ENCODE data around the gene GRK5.

Gene GRK5

GRCh38 chr10:119428789-119429188 lies 221.4 kb downstream of the GRK5 start:
- Histone ChIP-seq H3K9me3 (ENCODE audit: control insufficient read depth, insufficient read depth, low read length) (peaks cover 4% of the 10 kb centered on the region; the same call in 1 of the 2 replicates), H3K27ac (ENCODE audit: low read depth, low read length) (no peak overlapping the region), H3K4me2 (ENCODE audit: low read length) (no peak overlapping the region)

GRCh38 chr10:119429771-119430170 lies 222.4 kb downstream of the GRK5 start:
- Histone ChIP-seq H3K9me2 (replicated peaks; ENCODE audit: control insufficient read depth, low read length) (no peaks in the 10 kb centered on the region), H4K20me1 (ENCODE audit: control insufficient read depth, insufficient read depth, low read depth, low read length) (no peaks in the 10 kb centered on the region), H3K79me2 (ENCODE audit: control insufficient read depth, low read length) (no peaks in the 10 kb centered on the region), H3K36me3 (ENCODE audit: control insufficient read depth, low read length) (no peaks in the 10 kb centered on the region), H3K4me1 (ENCODE audit: control insufficient read depth, low read length) (peaks cover 14% of the 10 kb centered on the region), H3K27me3 (ENCODE audit: control insufficient read depth, low read length) (no peaks in the 10 kb centered on the region), H3K4me3 (ENCODE audit: low read length) (no peak overlapping the region), H3K27ac (ENCODE audit: low read depth, low read length) (no peak overlapping the region), H3K9me3 (ENCODE audit: control insufficient read depth, insufficient read depth, low read length) (peaks cover 10% of the 10 kb centered on the region; the same call in 1 of the 2 replicates), H3F3A (ENCODE audit: control insufficient read depth, insufficient read depth) (no peaks in the 10 kb centered on the region), H3K4me2 (ENCODE audit: low read length) (no peak overlapping the region)
- TF ChIP-seq CTCF (IDR thresholded peaks at IDR 0.05; ENCODE audit: low read depth, low read length, poor library complexity, severe bottlenecking): no peak
- TF ChIP-seq EZH2phosphoT487 (IDR thresholded peaks at IDR 0.05; ENCODE audit: borderline replicate concordance, low read length): no peak

More at GRCh38 chr10:119428789-119429188, 221.4 kb downstream of the GRK5 start:
- no peaks in the 10 kb centered on the region for H3K27me3 ChIP-seq (ENCODE audit: control insufficient read depth, low read length)
- no peaks in the 10 kb centered on the region for H3K79me2 ChIP-seq (ENCODE audit: control insufficient read depth, low read length)
- TF ChIP-seq CTCF (IDR thresholded peaks at IDR 0.05; ENCODE audit: low read depth, low read length, poor library complexity, severe bottlenecking): no peak
- no peak for TF ChIP-seq EZH2phosphoT487 (IDR thresholded peaks at IDR 0.05; ENCODE audit: borderline replicate concordance, low read length)
- H3K9me2 ChIP-seq (replicated peaks; ENCODE audit: control insufficient read depth, low read length): no peaks in the 10 kb centered on the region
- H3K36me3 ChIP-seq (ENCODE audit: control insufficient read depth, low read length): no peaks in the 10 kb centered on the region
- H3K4me3 ChIP-seq (ENCODE audit: low read length): no peak overlapping the region
- H4K20me1 ChIP-seq (ENCODE audit: control insufficient read depth, insufficient read depth, low read depth, low read length): no peaks in the 10 kb centered on the region
- H3F3A ChIP-seq (ENCODE audit: control insufficient read depth, insufficient read depth): no peaks in the 10 kb centered on the region
- peaks cover 16% of the 10 kb centered on the region for H3K4me1 ChIP-seq (ENCODE audit: control insufficient read depth, low read length)

GRCh38 chr10:119431034-119431772 lies 223.8 kb downstream of the GRK5 start:
- no peaks in the 10 kb centered on the region for H3K27me3 ChIP-seq (ENCODE audit: control insufficient read depth, low read length)
- no peaks in the 10 kb centered on the region for H4K20me1 ChIP-seq (ENCODE audit: control insufficient read depth, insufficient read depth, low read depth, low read length)
- no peak overlapping the region for H3K27ac ChIP-seq (ENCODE audit: low read depth, low read length)
- H3K79me2 ChIP-seq (ENCODE audit: control insufficient read depth, low read length): no peaks in the 10 kb centered on the region
- H3F3A ChIP-seq (ENCODE audit: control insufficient read depth, insufficient read depth): no peaks in the 10 kb centered on the region
- H3K36me3 ChIP-seq (ENCODE audit: control insufficient read depth, low read length): no peaks in the 10 kb centered on the region
- no peaks in the 10 kb centered on the region for H3K4me1 ChIP-seq (ENCODE audit: control insufficient read depth, low read length)
- H3K9me2 ChIP-seq (replicated peaks; ENCODE audit: control insufficient read depth, low read length): no peaks in the 10 kb centered on the region
- H3K4me2 ChIP-seq (ENCODE audit: low read length): no peak overlapping the region
- H3K4me3 ChIP-seq (ENCODE audit: low read length): no peak overlapping the region
- peaks cover 13% of the 10 kb centered on the region; the same call in 1 of the 2 replicates for H3K9me3 ChIP-seq (ENCODE audit: control insufficient read depth, insufficient read depth, low read length)
- TF ChIP-seq CTCF (IDR thresholded peaks at IDR 0.05; ENCODE audit: low read depth, low read length, poor library complexity, severe bottlenecking) (no peak), EZH2phosphoT487 (IDR thresholded peaks at IDR 0.05; ENCODE audit: borderline replicate concordance, low read length) (no peak)
